Measurements from ENCODE around the gene TSPAN18. TPM values are rescaled to one million over a fixed set of nuclear protein-coding genes. Genes with fewer than 3 reads are reported as not detected.

TSPAN18 gene
- total RNA-seq, 1 experiment from 2014 or later: not detected

GRCh38 chr11:44777209-44778194 lies 50.7 kb downstream of the TSPAN18 start:
- DNase-seq (ENCODE audit: low read depth): no peak

GRCh38 chr11:44778195-44779100 lies 51.7 kb downstream of the TSPAN18 start:
- no peak for DNase-seq (ENCODE audit: low read depth)

GRCh38 chr11:44779736-44780520 lies 53.2 kb downstream of the TSPAN18 start:
- DNase-seq (ENCODE audit: low read depth): no peak

DNA sequence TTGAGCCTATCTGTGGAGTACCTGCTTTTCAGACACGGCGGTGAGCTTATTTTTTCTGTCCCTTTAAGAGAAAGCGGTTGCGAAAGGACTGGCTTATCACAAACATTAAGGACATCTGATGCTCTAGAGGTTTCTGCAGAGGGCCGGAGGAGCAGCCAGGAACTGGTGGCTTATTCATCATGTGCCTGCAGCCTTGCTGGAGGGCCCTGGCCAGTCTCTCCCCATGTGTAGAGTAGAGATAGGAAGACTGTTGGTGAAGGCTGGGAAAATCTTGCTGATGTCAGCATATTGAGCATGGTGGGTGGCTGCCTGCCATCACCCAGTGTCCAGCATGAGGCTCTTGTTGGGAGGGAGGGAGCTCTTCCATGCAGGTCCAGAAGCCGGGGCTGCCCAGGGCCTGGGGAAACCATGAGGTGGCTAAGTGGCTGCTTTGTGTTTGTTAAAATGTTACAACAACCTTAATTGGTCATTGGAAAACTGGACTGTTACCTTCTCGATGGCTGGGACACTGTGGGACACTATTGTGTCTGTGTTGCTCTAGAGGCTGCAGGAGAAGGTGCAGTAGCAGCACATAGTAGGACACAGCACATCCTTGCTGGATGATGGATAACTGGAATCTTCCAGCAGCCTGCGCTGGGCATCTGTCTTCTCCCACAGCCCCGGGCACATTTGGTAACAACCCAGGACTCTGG lies 54.3 kb downstream of the TSPAN18 start:
- no peak for DNase-seq (ENCODE audit: low read depth)

DNA sequence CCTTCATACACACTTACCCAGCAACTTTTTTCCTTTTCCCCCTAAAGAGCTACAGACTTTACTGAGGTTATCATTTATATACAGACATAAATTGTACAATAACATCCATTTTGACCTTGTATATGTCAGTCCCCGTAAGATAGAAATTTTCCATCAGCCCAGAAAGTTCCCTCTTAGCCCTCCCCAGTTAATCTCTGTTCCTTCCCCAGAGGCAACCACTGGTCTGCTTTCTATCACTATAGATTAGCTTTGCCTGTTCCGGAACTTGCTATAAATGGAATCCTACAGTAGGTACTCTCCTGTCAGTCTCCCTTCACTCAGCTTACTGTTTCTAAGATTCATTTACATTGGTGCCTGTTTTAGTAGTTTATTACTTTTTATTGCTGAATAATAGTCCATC lies 54.9 kb downstream of the TSPAN18 start:
- no peak for DNase-seq (ENCODE audit: low read depth)

- no peak for DNase-seq (ENCODE audit: low read depth)
Observed at GRCh38 chr11:44782478-44782877, 55.7 kb downstream of the TSPAN18 start.

- no peak for DNase-seq (ENCODE audit: low read depth)
Observed at GRCh38 chr11:44784436-44784760, 57.6 kb downstream of the TSPAN18 start.

GRCh38 chr11:44784851-44785250 lies 58.1 kb downstream of the TSPAN18 start:
- no peak for DNase-seq (ENCODE audit: low read depth)

GRCh38 chr11:44785856-44786607 lies 59.3 kb downstream of the TSPAN18 start:
- DNase-seq (ENCODE audit: low read depth): no peak

DNA sequence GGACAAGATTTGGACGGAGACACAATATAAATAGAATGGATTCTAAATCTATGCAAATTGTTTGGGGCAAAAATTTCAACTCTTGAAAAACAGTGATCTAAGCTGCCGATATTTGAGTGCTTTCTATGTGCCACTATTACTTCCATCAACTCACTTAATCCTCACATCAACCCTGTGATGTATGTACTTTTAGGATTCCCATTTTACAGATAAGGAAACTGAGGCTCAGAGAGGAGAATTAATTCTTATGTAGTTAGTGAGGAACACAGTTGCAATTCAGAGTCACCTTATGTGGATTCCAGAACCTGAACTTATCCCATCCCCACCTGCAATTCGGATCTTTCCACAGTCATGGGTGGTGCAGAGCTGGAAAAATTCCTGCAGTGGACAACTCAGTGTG lies 60.3 kb downstream of the TSPAN18 start:
- no peak for DNase-seq (ENCODE audit: low read depth)

DNA sequence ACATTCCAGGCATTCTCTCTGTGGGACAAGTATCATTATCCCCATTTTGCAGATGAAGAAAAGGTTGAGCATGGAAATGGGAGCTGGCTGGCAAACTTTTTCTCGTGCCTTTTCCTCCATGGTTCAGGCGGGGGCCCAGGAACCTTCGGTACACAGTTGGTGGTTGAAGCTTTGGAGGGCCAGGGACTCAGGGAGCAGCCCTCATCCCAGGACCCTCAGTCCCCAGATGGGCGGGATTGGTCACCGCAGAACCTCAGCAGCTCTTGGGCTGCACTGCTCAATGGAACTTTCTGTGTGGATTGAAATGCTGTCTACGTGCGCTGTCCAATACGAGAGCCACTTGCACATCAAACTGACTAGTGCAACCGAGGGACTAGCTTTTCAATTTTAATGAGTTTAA lies 61.2 kb downstream of the TSPAN18 start:
- DNase-seq (ENCODE audit: low read depth): no peak

- DNase-seq (ENCODE audit: low read depth): no peak
Observed at GRCh38 chr11:44788536-44789261, 61.9 kb downstream of the TSPAN18 start.

GRCh38 chr11:44789496-44789895 lies 62.7 kb downstream of the TSPAN18 start:
- DNase-seq (ENCODE audit: low read depth): no peak

DNA sequence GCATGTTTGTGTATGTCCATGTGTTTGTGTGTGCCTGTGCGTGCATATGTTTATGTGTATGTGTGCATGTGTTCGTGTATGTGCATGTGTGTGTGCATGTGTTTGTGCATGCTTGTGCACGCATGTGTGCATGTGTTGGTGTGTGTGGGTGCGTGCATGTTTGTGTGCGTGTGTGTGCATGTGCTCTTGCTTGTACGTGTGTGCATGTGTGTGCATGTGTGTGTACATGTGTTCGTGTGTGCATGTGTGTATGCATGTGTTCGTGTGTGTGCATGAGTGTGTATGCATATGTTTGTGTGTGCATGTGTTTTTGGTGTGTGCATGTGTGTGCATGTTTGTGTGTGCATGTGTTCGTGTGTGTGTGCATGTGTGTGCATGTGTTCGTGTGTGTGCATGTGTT lies 63.4 kb downstream of the TSPAN18 start:
- no peak for DNase-seq (ENCODE audit: low read depth)

DNA sequence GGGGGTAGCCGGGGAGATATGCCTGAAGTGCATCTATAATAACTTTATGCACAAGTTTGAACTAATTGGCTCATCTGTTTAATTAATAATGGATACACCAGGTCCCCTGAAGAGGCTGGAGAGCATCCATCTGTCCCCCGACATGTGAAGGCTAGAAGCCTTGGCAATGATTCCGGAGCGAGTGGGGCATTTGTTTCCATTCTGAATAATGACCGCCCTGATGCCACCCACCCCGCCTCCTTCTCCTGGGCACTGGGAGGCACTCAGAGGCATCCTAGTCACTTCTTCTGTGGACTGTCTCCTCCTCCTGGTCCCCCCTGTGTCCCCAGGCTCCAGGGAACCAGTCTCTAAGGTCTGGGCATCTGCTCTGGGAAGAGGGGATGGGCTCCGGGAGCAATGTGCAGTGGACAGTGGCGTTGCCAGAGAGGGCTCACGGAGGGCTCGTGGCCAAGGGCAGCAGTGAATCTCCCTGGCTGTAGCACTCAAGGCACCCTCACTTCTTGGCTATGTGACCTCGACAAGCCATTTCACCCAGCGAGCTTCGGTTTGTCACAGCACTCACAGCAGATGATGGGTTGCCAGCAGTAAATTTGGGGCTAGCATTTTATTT lies 64.7 kb downstream of the TSPAN18 start:
- no peak for DNase-seq (ENCODE audit: low read depth)

DNA sequence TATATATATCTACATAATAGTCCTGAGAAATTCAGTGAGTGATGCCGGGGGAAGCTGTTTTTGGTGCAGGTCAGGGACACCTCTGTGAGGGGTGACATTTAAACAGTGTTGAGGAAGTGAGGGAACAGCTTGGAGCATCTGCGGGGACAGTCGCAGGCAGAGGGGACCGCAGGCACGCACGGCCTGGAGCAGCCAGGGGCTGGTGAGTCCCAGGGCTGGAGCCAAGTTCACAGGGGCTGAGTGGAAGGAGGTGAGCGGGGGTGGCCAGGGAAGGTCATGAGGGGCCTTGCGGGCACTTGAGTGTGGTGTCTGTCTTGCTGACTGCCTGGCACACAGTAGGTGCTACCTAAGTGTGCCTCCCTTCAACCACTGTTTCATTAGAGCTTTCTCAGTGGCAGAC lies 65.4 kb downstream of the TSPAN18 start:
- DNase-seq (ENCODE audit: low read depth): no peak

DNA sequence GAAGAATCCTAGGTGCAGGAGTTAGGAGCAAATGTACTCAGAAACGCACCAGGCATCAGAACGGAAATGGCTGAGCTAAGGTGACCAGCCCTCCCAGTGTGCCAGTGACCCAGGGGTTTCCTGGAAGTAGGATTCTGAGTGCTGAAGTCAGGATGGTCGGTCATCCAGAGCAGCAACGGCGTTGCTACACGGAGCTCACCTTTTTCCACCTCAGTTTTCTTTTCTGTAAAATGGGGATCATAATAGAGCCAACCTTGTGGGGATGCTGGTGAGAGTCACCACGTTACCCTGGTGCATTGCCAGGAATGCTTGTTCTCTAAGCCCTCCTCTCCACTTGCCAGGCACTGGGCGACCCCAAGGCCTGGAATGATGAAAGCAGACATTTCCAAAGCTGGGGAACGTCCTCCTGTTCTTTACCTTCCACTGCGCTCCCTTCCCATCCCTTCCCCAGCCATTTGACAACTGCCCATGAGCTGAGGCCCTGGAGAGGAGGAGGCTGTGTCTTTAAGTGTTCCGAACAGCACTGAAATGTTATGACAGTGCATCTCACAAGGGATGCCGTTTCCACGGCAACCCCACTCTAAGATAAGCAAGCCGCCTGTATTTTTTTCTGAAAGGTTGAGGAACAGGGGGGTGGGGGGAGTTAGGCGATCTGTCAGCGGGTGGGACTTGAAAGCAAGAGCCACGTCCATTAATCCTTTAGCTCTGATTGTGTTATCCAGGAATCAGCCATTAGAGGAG lies 66.8 kb downstream of the TSPAN18 start:
- DNase-seq (ENCODE audit: low read depth): no peak
